Left ventricle myocardium superior (tissue), 1 donor: Measurements from ENCODE around the gene CLIP3. TPM values are rescaled to one million over a fixed set of nuclear protein-coding genes. Genes with fewer than 3 reads are reported as not detected.
"Not testable (repeated sequence)": the region's sequence is repeated elsewhere in the genome, so short reads cannot be mapped to it uniquely, and the experiment has no call there.

ENCODE experiments used
- ATAC-seq: fragments of 200-7000 bp; cut with Tn5 transposase; one replicate; pipeline ENCODE4 v1.9.1; 2020; ENCODE audit warnings: mild to moderate bottlenecking, moderate library complexity
- DNase-seq: peaks from one replicate; pipeline ENCODE4 v3.0.0-alpha.2; 2020
- intact Hi-C: fragments of 100-400 bp; cut with micrococcal nuclease; formaldehyde crosslinking; loops from one replicate; pipeline ENCODE4 v1.11.0; 2022
- long read RNA-seq: library from polyadenylated mRNA; unstranded; transcript quantifications from one replicate; pipeline ENCODE4 v2.0.0, GENCODE V29; 2021
- total RNA-seq: library from RNA; stranded (reverse); fragmentation: NEBNext Ultra II Directional; extraction: Animal tissue kit (Norgen Biotek cat#: 25700); gene quantifications from one replicate; pipeline ENCODE4 v1.2.1, GENCODE V29; 2021
- donor health status: DM: no; HTN: yes; CAD: no; lungs with severe emphysema.

The CLIP3 gene
- 5.0 TPM for total RNA-seq
- long read RNA-seq, partial matches to known transcripts: 0 of 2 reads
- long read RNA-seq, other reads (novel, unspliced or antisense): 1 of 2 reads

GRCh38 chr19:36032251-36033104 lies at the start of gene CLIP3:
Gene CLIP3 (minus strand): TSS chr19:36032873. CDS start chr19:36032357, 516 bp downstream.
- peak; percentile 89 for ATAC-seq
- peak; percentile 79 for DNase-seq
- intact Hi-C loops: no loop called here

GRCh38 chr19:36081894-36082293 lies 49.2 kb upstream of the CLIP3 start:
- intact Hi-C loops: no loop called here
- ATAC-seq: no peak
- DNase-seq: no peak

- DNase-seq: no peak
- intact Hi-C loops: no loop called here
- ATAC-seq: no peak
Measured at GRCh38 chr19:36081385-36081784, 48.7 kb upstream of the CLIP3 start.

- no peak for ATAC-seq
- intact Hi-C loops: no loop called here
Measured at GRCh38 chr19:36079389-36079945, 46.8 kb upstream of the CLIP3 start.

GRCh38 chr19:36073121-36073876 lies 40.6 kb upstream of the CLIP3 start:
- DNase-seq (no peak), ATAC-seq (no peak)
- intact Hi-C loops: no loop called here

More at GRCh38 chr19:36079389-36079945, 46.8 kb upstream of the CLIP3 start:
- DNase-seq: no peak

- intact Hi-C loops: no loop called here
- DNase-seq (no peak), ATAC-seq (no peak)
Measured at GRCh38 chr19:36072081-36072480, 39.4 kb upstream of the CLIP3 start.

- not testable (repeated sequence) for DNase-seq
Measured at GRCh38 chr19:36068810-36069499, 36.3 kb upstream of the CLIP3 start.

GRCh38 chr19:36067681-36068080 lies 35.0 kb upstream of the CLIP3 start:
- ATAC-seq (no peak), DNase-seq (no peak)
- intact Hi-C loops: no loop called here

More at GRCh38 chr19:36068810-36069499, 36.3 kb upstream of the CLIP3 start:
- intact Hi-C loops, ATAC-seq: not testable (repeated sequence)

- intact Hi-C loops: no loop called here
- no peak for DNase-seq
- ATAC-seq: no peak
Measured at GRCh38 chr19:36064826-36065225, 32.2 kb upstream of the CLIP3 start.

- intact Hi-C loops: no loop called here
- ATAC-seq (no peak), DNase-seq (no peak)
Measured at GRCh38 chr19:36061367-36061766, 28.7 kb upstream of the CLIP3 start.

GRCh38 chr19:36060430-36060829 lies 27.8 kb upstream of the CLIP3 start:
- ATAC-seq (peak; percentile 88), DNase-seq (peak; percentile 71)
- intact Hi-C loops: no loop called here

GRCh38 chr19:36059180-36059910 lies 26.7 kb upstream of the CLIP3 start:
- DNase-seq: no peak
- intact Hi-C loops: no loop called here
- no peak for ATAC-seq

- ATAC-seq (no peak), DNase-seq (no peak)
- intact Hi-C loops: no loop called here
Measured at GRCh38 chr19:36058481-36059179, 26.0 kb upstream of the CLIP3 start.

- ATAC-seq (peak; percentile 86), DNase-seq (peak; percentile 97)
- intact Hi-C loops: no loop called here
Measured at GRCh38 chr19:36054733-36055686, 22.3 kb upstream of the CLIP3 start, which contains the start of gene WDR62. Gene WDR62 (plus strand): TSS chr19:36054897. CDS start chr19:36054972, 75 bp downstream.

- ATAC-seq: peak; percentile 96
- DNase-seq: peak; percentile 100
- intact Hi-C loops: no loop called here
Measured at GRCh38 chr19:36054119-36054732, 21.6 kb upstream of the CLIP3 start, which contains the start of gene THAP8. Gene THAP8 (minus strand): TSS chr19:36054285. CDS start chr19:36054217, 68 bp downstream.

- intact Hi-C loops: no loop called here
- ATAC-seq: no peak
Measured at GRCh38 chr19:36051637-36052036, 19.0 kb upstream of the CLIP3 start.

More at GRCh38 chr19:36051637-36052036, 19.0 kb upstream of the CLIP3 start:
- DNase-seq: no peak
